GM19238 (cell line): ENCODE measurements around the gene CSNK2A2.

Source experiments
- DNase-seq: peaks from one replicate; pipeline ENCODE4 v3.0.0; 2011; ENCODE audit warnings: low spot score; ENCODE audit not compliant: insufficient read length

Gene CSNK2A2

DNA sequence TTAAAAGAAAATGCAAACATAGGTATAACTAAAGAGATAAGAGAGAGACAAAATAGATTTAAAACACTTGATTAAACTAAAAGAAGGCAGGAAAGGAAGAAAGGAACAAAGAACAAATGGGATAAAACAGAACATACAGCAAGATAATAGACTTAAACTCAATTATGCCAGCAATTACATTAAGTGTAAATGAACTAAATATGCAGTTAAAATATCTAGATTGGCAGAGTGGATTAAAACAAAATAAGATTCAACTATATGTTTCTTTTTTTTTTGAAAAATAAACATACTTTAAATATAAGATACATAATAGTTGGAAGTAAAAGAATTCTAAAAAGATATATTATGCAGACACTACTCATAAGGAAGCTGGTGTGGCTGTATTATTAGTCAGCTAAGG lies 59.1 kb downstream of the CSNK2A2 start:
- no peak for DNase-seq

- no peak for DNase-seq
Measured at GRCh38 chr16:58137581-58137980, 60.3 kb downstream of the CSNK2A2 start.

- peak; percentile 71 for DNase-seq
Measured at GRCh38 chr16:58129097-58129936, 68.6 kb downstream of the CSNK2A2 start, which contains the start of gene CFAP20. Gene CFAP20, minus strand, starts transcription at chr16:58129381. Its CDS starts 266 bp downstream, at chr16:58129115.

GRCh38 chr16:58128711-58129096 lies 69.2 kb downstream of the CSNK2A2 start:
- DNase-seq, result peak; percentile 13

GRCh38 chr16:58128181-58128631 lies 69.7 kb downstream of the CSNK2A2 start:
- DNase-seq, result no peak

DNA sequence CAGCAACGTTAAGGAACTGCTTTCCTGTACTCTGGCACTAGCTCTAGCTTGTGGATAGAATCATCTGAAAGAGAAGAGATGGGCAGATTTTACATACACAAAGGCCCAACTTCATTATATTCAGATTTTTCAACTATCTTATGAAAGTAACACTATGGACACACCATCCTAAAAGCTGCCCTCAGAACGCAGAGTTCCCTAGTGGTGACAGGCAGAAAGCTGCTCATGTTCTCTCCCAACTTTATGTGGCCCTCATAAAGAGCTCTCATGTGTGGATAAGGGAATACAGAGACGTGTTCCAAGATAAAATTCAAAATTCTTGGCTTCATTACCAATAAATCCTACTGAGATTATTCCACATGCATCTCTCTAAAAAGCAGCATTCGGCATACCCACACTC lies 70.3 kb downstream of the CSNK2A2 start:
- DNase-seq, result no peak

GRCh38 chr16:58127033-58127556 lies 70.8 kb downstream of the CSNK2A2 start:
- DNase-seq, result no peak

GRCh38 chr16:58126451-58126961 lies 71.4 kb downstream of the CSNK2A2 start:
- DNase-seq, result no peak

DNA sequence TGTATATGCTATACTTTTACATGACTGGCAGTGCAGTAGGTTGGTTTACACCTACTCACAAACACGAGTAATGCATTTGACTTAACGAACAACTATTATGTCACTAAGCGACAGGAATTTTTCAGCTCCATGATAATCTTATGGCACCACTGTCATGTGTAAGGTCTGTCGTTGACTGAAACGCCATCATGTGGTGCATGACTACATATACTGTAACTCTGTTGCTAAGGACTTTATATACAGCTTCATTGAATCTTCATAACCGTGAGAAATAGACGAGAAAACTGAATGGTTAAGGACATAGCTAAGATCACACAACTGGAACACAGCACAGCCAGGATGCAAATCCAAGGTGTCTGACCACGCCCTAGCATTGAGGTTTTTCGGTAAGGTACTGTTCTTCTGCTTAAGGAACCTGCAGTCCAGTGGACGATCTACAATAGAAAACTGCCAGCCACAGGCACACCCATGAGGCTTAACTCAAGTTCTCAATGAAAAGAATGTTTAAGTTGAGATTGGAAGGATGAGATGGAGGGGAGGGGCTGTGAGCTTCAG lies 72.0 kb downstream of the CSNK2A2 start:
- DNase-seq, result no peak

GRCh38 chr16:58125041-58125440 lies 72.9 kb downstream of the CSNK2A2 start:
- no peak for DNase-seq

- DNase-seq, result no peak
Measured at GRCh38 chr16:58124601-58124915, 73.3 kb downstream of the CSNK2A2 start.

- DNase-seq, result no peak
Measured at GRCh38 chr16:58123896-58124600, 73.9 kb downstream of the CSNK2A2 start.

- no peak for DNase-seq
Measured at GRCh38 chr16:58121132-58121531, 76.8 kb downstream of the CSNK2A2 start.

DNA sequence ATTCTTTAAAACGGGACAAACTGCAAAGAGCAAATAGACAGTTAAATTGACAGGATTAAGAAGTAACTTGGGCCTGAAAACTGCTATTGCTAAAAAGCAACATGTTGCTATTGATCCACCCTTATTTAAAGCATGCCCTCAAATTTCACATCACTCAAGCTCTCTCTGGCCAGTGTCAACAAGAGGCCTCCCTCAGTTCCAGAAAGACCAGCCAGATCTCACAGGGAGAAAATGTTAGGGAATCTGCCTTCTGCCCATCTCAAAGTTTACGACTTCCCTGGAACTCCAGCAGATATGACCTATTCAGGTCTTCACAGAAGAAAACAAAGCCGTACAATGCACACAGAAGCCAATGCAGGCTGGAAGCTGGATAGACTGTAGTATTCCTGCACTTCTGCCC lies 77.7 kb downstream of the CSNK2A2 start:
- DNase-seq, result no peak

DNA sequence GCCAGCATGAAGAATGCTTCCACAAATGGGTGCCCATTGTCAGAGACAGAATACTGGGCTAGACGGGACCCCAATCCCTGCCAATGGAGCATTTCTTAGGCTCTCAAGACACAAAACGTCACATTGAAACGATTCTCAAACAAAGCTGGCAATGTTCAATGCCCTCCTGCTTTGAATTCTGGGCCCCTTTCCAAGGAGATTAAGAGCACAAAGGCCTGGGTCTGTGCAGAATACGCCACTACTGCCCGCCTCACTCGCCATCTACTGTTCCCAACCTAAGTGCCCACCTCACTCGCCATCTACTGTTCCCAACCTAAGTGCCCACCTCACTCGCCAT lies 78.4 kb downstream of the CSNK2A2 start:
- no peak for DNase-seq

- DNase-seq, result no peak
Measured at GRCh38 chr16:58118801-58119508, 79.0 kb downstream of the CSNK2A2 start.

DNA sequence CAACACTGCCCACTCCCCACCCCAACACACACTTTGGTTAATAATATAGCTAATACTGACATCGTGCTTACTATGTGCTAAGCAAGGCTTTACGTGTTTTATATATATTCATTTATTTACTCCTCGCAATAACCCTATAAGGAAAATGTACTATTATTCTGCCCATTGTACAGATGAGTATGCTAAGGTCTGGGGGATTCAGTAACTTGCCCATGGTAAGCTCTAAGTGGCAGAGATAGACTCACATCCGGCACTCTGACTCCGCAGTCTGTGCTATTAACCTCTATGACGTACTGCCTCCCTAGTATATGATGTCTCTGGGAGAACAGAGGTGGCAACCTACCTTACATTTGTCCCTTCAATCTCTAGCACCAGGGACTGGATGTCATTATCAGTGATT lies 81.4 kb downstream of the CSNK2A2 start:
- DNase-seq, result no peak

- DNase-seq, result no peak
Measured at GRCh38 chr16:58116081-58116480, 81.8 kb downstream of the CSNK2A2 start.

DNA sequence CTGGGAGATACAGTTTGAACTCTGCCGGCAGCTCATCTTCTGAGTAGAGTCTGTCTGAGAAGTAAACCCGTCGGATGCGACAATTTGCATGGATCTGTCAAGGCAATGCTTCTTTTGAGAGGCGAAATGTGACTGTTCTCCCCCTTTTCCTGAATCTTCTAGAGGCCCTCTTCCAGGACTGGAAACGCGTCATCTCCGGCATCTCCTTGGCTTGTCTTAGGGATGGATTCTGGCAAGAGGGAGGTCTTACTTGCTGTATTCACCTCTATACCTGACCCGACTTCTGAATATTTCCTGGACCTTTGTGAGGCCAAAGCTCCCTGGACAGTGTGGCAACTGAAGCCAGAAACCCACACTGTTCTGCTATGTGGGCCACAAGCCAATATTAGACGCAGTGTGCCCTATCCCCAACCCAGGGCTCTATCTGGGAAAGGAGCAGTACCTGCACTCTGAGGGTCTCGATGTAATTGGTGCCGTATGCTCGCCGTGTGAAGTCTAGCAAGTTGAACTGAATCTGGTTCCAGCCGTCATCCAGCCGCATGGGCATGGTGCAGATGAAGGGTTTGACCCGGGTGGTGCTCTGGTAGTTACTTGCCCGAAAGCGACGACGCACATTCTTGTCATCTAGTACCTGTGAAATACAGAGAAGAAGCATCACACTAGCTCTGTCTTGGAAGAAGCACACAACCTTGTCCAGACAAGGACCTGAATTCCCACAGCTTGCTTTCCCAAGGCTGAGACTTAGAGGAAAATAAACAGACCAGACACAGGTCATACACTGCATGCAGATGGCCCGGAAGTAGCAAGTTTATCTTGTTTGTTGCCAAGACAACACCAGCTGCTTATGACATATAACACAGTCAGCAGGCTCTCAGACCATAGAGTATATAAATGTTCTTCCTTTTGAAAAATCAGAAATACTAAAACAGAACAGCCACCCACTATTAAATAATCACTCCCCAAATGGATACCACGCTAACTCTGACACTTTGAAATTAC lies 82.8 kb downstream of the CSNK2A2 start:
- no peak for DNase-seq

DNA sequence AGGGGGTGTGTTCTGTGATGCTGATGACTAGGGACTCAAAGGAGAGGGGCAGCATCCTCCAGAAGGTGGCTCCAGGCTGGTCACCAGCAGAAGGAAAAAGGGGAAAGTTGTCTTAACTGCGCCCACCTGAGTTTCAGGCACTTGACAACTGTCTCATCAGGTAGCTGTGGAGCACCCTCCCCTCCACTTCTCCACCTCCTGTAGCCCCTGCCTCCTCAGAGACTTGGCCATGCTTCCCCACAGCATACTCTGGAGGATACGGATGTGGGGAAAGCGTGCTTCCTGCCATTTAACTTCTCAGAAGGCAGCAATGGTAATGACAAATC lies 86.6 kb downstream of the CSNK2A2 start:
- no peak for DNase-seq
